HG03571 (cell line): ENCODE data around the gene CPNE4.

Experiments
- ATAC-seq: cut with Tn5 transposase; IDR thresholded peaks from one replicate; pipeline ENCODE4 v1.9.1; 2021; ENCODE audit not compliant: unreplicated experiment

The CPNE4 gene

DNA sequence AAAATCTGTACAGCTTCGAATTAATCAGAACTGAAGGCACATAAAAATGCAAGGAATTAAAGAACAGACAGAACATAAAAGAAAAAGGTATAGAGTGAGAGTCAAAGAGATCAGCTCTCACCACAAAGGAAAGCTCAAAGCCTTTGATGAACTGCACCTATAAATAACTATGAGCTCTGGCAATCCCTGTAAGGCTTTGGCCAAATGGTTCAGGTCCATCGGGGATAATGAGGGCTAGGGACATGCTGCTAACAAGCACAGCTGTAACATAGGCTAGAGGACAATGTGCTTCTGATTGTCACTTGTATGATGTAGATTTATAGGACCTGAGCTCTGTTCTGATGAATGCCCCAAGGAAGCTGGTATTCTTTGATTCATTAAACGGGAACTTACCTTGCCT, 418.1 kb downstream of the CPNE4 start:
- no peak for ATAC-seq

DNA sequence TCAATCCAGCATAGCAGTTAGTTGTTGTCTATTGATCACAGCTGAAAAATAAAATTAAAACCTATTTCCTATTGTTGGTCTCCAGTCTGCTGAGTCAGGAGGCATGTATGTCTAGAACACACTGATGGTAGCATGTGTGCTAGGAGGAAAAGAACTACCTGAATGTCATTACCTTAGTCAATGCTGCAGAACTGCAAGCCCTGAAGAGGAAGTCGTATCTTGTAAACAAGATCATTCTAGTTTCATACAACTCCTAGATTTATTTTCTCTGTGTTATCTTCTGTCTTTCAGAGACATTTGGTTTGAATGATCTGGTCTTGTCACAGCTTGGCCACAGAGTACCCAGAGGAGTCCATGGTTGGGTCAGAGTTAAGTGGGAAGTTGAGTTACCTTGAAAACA, 422.1 kb downstream of the CPNE4 start:
- ATAC-seq: no peak

DNA sequence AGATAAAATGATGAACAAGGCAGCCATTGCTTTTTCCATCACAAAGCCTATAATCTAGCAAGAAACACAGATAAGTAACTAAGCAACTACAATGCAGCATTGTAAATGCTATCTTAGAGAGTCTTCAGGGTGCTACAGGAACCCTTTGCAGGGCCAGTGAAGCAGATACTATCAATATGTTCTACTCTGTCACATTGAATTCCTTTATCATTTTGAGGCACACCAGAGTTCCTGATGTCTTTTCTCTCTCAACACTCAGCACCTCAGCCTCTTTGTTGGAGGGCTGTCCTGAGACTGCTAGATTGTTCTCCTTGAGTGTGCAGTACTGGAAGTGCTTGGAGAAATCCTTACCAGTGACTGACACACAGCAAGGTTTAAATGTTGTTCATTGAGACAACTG, 424.6 kb downstream of the CPNE4 start:
- ATAC-seq: no peak

DNA sequence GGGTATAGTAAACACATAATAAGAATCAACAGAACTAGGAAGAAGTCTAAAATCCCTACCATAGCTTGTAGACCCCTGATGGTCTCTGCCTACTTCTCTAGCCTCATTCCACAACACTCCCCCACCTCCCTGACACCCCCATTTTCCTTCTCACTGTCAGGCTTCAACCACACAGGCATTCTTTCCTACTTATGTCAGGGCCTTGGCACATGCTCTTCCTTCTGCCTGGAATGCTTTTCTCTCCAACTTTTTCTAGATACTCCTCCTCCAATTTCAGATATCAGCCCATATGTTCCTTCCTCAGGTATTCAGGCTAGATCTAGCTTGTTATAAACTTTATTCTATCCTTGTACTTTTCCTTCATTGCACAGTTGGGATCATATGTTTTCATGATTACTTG, 426.1 kb downstream of the CPNE4 start:
- ATAC-seq: no peak

DNA sequence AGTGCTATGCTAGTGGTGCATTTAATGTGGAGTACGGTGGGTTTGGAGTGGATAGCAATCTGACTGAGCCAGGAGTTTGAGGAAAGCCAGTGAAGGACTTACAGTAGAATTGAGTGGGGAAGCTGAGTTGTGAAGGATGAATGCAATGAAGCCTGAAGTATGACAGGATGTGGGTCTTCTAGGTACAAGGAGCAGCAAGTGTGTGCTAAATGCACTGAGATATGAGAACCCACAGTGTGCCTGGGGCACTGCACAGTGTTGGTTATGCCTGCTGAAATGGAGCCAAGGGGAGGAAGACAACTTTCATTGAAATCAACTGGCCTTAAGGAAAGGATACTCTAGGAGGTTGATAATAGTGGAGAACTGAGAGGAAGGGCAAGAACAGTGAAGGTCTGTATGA, 426.5 kb downstream of the CPNE4 start:
- ATAC-seq: no peak

DNA sequence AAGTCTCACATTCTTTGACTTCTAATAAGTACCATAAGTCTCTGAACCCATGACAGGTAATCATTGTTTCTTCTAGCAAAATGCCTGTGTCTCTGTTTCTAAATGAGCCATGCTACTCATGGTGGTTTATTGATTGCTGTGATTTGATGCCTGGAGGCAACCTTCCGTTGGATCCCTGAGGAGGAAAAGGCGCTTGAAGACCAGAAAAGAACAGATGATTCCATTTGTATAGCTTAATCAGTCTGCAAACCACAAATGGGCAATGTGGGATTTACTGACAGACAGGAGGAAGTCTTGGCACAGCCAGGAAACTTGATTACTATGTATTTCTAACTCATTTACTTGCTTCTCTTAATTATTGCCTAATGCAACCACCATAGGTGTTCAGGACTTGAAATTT, 428.9 kb downstream of the CPNE4 start:
- ATAC-seq: no peak

DNA sequence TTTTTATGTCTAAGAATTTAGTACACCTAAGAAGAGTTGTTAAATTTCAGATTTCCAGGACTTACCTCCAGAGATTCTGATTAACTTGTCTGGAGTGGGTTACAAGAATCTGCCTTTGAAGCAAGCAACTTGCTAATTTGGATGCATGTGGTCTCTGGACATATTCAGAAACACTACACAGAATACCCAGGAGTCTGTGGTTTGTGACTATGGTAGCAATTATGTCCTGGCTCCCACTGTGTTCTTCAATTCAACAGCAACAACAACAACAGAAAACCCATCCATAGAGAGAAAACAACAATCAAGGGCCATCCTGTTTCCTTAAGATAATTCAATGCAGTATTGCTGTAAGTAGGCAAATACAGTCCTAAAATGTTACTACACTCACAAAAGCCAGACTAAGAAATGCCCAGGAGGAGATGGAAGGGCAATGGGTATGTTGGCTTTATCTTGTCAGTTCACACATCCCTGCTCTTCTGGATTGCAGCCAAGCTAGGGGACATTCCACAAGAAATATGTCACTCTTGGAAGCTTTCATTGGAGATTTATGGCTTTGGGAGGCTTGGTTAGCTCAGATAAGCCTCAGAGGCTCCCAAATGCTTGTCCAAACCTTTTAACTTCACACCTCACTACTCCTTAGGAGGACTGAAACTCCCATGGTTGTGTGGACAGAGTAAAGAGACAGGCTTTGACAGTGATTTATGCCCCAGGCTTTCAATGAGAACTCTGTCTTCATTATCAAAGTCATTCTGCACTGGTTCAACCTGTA, 432.6 kb downstream of the CPNE4 start:
- ATAC-seq: no peak

DNA sequence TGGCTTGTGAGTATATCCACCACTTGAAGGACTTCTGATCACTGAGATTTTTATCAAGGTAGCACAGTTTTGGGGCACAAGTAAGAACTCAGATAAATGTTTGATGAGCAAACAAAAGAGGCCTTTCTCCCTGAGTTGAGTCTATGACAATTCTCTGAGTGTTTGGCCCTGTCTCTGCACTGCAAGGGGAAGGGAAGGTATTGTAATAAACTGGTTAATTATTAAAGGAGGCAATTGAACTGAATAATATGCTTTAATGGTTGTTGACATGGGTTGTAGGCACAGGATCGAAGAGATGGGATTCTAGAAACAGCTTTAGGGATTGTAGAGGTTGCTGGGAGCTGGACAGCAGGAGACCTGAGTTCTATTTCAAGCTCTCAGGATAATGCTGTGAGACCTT, 437.0 kb downstream of the CPNE4 start:
- no peak for ATAC-seq

DNA sequence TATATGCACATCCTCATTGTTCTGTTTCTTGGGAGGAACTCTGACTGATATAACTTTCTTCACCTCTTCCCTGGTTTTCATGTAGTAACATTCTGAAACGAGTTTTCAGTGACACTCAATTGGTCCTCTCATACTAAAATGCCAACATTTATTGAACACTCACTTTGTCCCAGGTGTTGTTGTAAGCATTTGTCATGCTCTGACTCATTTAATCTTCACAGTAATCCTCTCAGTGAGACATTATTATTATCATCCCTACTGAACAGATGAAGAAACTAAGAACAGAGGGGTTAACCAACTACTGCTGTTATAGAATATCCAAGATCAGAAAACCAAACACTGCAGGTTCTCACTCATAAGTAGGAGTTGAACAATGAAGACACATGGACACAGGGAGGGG, 437.9 kb downstream of the CPNE4 start:
- no peak for ATAC-seq

DNA sequence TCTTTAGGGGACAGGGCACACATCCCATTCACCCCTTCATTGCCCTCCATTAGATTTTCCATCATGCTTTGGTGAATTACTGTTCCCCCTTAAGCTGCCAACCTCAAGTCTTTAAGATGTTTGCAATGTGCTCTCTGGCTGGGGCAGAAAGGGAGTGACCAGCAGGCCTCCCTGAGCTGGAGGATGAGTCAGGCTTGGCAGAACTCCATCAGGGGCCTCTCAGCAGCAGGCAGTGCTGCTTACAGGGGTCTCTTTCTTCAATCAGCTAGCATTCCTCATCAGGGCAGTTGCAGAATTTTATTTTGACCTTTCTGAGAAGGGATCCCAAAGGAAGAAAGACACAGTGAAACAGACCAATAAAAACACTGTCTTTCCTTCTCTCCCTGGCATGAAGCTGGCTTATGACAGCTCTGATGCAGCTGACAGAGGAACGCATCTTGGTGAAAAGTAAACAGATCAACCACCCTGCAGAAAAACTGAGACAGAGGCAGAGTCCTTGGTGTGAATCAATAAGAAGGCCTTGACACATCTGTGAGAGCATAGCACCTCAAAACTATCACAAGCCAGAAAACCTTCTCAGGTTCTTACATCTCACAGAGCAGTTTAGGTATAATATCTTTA, 443.3 kb downstream of the CPNE4 start:
- ATAC-seq: no peak

DNA sequence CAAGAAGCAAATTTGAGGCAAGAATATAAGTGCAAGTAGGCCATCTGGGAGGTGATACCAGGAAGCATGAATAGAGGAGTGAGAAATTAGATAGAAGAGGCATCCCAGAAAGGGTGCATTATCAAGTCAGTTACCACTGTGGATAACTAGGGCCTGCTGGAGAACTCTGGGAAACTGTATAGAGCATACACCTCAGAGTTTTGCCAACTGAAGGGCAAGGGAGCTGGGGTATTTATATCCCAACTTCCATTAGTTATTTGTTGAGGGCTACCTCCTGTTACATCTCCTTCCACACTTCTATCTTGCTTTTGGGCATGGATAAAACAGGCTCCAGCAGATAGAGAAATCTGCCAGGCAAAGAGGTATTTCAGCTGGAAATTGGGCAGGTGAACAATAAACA, 448.5 kb downstream of the CPNE4 start:
- ATAC-seq: no peak

DNA sequence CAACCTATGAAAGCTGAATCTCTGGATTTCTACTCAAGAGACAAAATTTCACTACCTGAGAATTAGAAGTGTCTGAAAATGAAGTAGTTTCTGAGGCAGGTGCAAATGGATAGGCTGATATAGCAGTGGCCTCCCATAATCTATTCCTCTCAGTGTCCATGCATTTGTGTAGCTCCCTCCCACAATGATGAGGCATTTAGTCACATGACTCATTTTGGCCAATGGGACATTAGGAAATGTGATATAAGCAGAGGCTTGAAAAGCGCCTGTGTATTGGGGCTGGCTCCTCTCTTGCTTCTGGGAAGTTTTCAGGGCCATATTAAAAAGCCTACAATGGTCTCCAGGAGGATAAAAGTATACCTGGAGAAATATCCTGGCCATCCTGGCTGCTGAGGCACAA, 452.4 kb downstream of the CPNE4 start:
- ATAC-seq: no peak

DNA sequence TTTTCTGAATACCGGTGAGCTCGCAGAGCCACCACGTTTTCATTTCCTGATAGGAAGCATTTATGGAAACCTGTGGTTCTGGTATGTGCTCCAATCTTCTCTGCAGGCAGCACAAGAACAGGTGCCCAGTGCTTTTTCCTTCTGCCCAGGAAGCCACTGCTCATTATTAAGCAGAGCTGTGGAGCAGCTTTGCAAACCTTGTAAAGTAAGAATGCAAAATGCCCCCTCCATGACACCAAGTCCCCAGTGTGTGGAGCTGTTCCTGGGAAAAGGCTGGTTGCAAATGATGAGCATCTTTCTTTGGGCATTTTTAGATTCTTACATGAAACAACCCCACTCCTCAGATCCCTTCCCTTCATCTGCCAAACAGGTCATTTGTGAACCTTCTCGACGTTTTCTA, 466.4 kb downstream of the CPNE4 start:
- no peak for ATAC-seq

DNA sequence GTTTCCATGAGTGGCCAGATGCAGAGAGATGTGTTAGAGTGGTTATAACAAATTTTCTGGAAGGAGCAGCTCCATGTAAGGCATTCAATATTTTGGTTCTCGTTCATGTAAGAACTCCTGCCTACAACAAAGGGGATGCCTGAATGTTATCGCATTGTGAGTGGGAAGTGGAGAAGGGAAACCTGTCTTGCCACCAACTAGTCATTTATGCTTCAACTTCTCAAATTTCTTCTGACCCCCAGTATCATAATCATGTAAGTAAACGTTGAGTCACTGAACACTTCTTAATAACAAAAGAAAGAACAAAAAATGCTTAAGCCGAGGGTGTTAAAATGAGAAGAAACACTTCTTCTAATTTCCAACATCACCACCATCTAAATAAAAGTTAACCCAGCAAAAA, 470.0 kb downstream of the CPNE4 start:
- ATAC-seq: no peak

DNA sequence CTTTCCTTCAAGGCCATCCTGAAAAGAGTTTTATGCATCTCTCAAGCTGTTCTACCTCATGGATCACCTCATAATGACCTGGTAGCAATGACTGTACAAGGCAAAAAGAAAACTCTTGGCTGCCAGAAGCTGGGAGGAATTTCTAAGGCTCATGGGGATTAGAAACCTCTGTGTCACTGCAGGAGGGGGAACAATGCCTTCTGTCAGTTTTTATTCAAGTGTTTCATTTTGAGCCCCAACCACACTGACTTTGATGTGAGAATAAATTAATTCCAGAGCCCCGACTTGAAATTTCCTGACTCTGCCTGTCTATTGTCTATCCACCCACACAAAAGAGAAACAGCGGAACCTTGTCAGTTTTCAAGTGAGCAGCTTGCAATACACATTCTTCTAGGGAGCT, 473.3 kb downstream of the CPNE4 start:
- no peak for ATAC-seq

DNA sequence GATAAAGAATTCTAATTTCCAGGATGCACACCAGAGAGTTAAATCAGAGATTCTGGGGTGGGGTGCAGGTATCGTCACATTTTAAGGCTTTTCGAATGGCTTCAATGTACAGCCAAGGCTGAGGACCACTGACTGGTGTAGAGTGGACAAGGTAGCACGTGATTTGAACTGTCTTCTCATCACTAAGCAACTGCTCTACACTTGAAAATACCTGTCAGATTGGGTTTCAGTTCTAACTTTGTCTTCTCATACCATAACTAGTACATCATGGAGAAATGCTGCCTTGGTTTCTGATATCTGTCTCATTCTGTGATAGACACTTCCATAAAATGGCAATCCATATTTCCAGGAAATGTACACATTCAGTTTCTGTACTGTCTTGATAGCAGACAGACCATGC, 474.0 kb downstream of the CPNE4 start:
- no peak for ATAC-seq

DNA sequence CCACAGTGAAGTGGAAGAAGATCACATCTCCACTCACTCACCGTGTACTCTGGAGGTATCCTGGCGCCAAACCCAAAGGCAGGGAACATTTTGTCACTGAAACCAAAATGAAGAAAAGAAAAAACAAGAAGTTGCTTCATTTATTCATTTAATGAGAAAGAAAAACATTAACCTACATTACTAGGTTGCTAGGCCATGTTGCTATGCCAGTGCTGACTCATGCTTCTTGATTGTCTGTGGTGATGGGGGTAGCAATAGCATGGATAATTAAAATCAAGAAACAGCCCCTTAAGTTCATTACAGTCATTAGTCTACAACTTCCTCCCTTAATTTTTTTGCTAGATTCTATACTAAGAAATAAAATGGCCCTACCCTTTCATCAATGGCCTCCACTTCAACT, 479.4 kb downstream of the CPNE4 start:
- ATAC-seq: no peak

DNA sequence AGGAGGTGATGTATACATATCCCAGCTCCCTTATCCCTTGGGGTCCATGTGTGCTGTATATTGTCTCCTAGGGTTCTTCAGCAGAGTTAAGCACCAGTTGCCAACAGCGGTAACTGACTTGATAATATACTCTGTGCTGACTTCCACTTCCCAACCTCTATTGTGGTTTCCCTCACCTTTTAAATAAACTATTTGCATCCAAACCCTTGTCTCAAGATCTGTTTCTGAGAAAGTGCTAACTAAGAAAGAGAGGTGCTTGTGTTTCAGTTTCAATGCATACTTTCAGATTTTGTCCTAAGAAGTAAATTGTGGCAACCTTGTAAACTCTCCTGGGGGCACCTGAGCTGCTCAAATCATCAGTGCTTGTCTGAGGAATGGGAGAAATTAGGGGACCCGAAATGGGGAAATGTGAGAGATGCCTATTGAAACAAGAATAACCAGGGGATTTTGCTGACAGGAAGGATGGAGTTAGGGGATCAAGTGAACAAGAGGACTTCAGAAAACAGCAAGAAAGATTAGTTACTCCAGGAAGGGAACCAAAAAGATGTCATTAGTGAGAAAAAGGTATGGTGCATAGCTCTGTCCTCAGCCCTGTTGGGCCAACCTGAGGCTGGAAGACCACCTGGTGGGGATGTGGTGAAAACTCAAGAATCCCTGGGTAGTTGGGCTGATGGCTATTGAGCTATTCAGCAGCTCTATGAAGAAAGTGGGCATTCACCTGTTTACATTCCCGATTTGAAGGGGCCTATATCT, 481.1 kb downstream of the CPNE4 start:
- peak; percentile 91 for ATAC-seq

DNA sequence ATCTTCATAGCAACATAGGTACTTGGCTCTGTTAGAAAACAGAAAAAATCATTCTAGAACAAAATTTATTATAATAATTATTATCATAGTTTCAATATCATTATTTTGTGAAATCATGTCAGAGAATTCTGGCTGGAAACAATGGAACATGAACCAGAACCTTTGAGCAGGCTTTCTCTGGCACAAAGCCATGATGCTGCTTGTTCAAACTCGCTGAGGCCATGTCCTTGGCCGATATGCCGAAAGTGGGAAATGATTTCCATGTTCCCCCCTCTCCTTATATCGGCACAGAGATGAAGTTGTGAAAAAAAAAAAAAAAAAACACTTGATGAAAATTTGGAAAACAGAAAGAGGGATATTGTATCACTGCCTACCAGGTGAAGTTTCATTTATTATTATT, 483.1 kb downstream of the CPNE4 start:
- ATAC-seq: no peak

DNA sequence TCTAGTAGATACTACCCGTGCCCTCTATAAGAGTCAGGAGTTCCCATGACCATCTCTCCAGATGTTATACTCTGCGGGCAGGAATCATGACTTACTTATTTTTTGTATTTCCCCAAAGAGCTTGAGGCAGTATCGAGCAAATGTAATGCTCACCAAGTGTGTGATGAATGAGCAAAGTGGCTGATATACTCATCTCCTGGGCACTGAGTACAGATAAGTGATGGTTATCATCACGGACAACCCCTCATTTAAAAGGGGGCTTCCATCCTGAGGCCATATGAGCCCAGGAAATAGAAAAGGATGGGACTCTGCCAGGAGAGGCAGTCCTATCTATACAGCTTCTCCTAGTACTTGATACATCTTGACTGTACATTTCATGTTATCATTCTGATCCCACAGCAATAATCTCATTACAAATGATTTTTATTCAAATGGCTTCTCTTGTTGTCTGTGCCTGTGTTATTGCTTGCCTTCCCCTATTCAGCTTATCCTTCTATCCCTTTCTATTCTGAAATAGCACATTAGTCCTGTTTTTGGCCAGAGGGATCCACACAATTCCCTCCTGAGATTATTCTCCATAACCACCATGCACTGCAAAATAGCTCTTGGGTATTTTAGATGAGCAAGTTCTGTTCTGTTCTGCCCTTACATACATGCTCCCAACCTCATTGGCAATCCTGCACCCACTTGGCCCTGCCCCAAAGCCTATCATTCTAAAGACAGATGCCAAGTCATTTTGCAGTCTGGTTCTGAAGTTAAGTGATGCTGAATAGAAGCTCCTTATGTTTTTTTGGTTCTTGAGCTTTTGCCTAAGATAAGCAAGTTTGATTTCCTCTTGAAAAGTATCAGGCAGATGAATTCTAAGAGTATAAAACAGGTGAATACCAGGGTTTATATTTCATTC, 484.0 kb downstream of the CPNE4 start:
- no peak for ATAC-seq

DNA sequence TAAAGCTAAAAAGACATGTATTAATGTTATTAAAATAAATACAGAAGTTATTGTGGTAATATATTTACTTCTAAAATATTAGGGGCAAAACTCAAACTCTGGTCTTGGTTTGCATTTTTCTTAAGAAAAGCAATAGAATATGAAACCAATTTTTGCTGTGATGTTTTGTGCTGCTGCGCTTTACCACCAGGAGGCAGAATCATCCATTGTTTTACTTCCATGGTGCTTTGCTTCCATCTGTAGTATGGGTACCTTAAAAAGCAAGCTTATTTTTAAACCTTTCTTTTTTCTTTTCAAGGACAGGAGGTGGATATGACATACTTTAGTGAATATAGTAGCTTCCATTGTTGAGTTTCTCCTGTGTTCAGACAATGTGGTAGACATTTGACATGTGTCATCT, 485.5 kb downstream of the CPNE4 start:
- no peak for ATAC-seq
